IMR-90 (cell line): Measurements from ENCODE around the gene RALGPS1. TPM values are rescaled to one million over a fixed set of nuclear protein-coding genes. Genes with fewer than 3 reads are reported as not detected.

Experiments used
- ATAC-seq: fragments of 200-7000 bp; cut with Tn5 transposase; 2 replicates; pipeline ENCODE4 v1.9.1; 2020; ENCODE audit warnings: low read depth, mild to moderate bottlenecking, moderate library complexity
- BruUV-seq: library from RNA; stranded (reverse); fragments of 400-500 nt; replicated peaks from 2 replicates; lab custom pipeline; 2021; lab: Mats Ljungman, UMichigan
- CTCF ChIA-PET: fragments of 300-600 bp; formaldehyde crosslinking; extraction: SDS; loops from one replicate; lab custom pipeline; 2021; ENCODE audit warnings: antibody characterized with exemption; lab: Yijun Ruan, JAX
- POLR2A ChIA-PET: fragments of 300-600 bp; sonication (Branson Sonifier 250); formaldehyde crosslinking; loops from one replicate; lab custom pipeline; 2022; ENCODE audit warnings: antibody characterized with exemption; ENCODE audit not compliant: unreplicated experiment; lab: Charles Lee
- DNase-seq: peaks from one replicate; pipeline ENCODE4 v3.0.0; 2013
- H2AFZ ChIP-seq: replicated peaks from 2 replicates; pipeline ENCODE3; 2013; ENCODE audit warnings: low read length, mild to moderate bottlenecking; ENCODE audit not compliant: poor library complexity
- H2AK5ac ChIP-seq: 2 replicates; pipeline ENCODE4 v1.6.1; 2013; ENCODE audit warnings: low read depth, low read length, inconsistent platforms
- H2AK9ac ChIP-seq: replicated peaks from 2 replicates; pipeline ENCODE3; 2013; ENCODE audit warnings: mild to moderate bottlenecking, low read depth, low read length, moderate library complexity; ENCODE audit not compliant: poor library complexity
- H2BK120ac ChIP-seq: 2 replicates; pipeline ENCODE4 v1.6.1; 2013; ENCODE audit warnings: low read depth, low read length, inconsistent platforms
- H2BK15ac ChIP-seq: 3 replicates; pipeline ENCODE4 v1.6.1; 2013; ENCODE audit warnings: low read depth, low read length, inconsistent platforms
- H2BK20ac ChIP-seq: 2 replicates; pipeline ENCODE4 v1.6.1; 2013; ENCODE audit warnings: low read depth, mild to moderate bottlenecking, inconsistent platforms, low read length, moderate library complexity
- H2BK5ac ChIP-seq: 2 replicates; pipeline ENCODE4 v1.6.1; 2013; ENCODE audit warnings: mild to moderate bottlenecking, low read depth, low read length, inconsistent platforms; ENCODE audit not compliant: poor library complexity, severe bottlenecking
- H3K14ac ChIP-seq: replicated peaks from 2 replicates; pipeline ENCODE4 v1.6.1; 2013; ENCODE audit warnings: low read depth, low read length, inconsistent platforms
- H3K18ac ChIP-seq: 2 replicates; pipeline ENCODE4 v1.6.1; 2013; ENCODE audit warnings: low read depth, low read length, control low read depth
- H3K23ac ChIP-seq: 2 replicates; pipeline ENCODE4 v1.6.1; 2013; ENCODE audit warnings: low read depth, low read length, inconsistent platforms
- H3K27ac ChIP-seq: 2 replicates; pipeline ENCODE4 v1.5.1; 2013; ENCODE audit warnings: mild to moderate bottlenecking, control low read depth, low read length; ENCODE audit not compliant: insufficient read depth
- H3K27me3 ChIP-seq: 2 replicates; pipeline ENCODE4 v1.6.1; 2013; ENCODE audit warnings: low read length; ENCODE audit not compliant: control insufficient read depth, insufficient read depth
- H3K36me3 ChIP-seq: 2 replicates; pipeline ENCODE4 v1.6.1; 2013; ENCODE audit warnings: low read length, mixed read lengths; ENCODE audit not compliant: control insufficient read depth, insufficient read depth
- H3K4ac ChIP-seq: 2 replicates; pipeline ENCODE4 v1.6.1; 2013; ENCODE audit warnings: low read depth, low read length, inconsistent platforms
- H3K4me1 ChIP-seq: 2 replicates; pipeline ENCODE4 v1.6.1; 2013; ENCODE audit warnings: low read length, mixed read lengths; ENCODE audit not compliant: control insufficient read depth, insufficient read depth
- H3K4me2 ChIP-seq: 2 replicates; pipeline ENCODE4 v1.6.1; 2013; ENCODE audit warnings: low read depth, mild to moderate bottlenecking, control low read depth, low read length, moderate library complexity
- H3K4me3 ChIP-seq: 2 replicates; pipeline ENCODE4 v1.5.1; 2013; ENCODE audit warnings: low read depth, mild to moderate bottlenecking, control low read depth, low read length, moderate library complexity; ENCODE audit not compliant: insufficient read depth
- H3K56ac ChIP-seq: 2 replicates; pipeline ENCODE4 v1.6.1; 2013; ENCODE audit warnings: low read length, inconsistent platforms; ENCODE audit not compliant: insufficient read depth; ENCODE audit errors: extremely low read depth
- H3K79me1 ChIP-seq, 2 experiments: 2 replicates each; pipeline ENCODE4 v1.6.1; 2013; ENCODE audit warnings: low read length in 2 of 2, inconsistent platforms in 1 of 2, low read depth in 1 of 2
- H3K9ac ChIP-seq: 2 replicates; pipeline ENCODE4 v1.6.1; 2013; ENCODE audit warnings: low read depth, low read length, control low read depth
- H3K9me1 ChIP-seq: 2 replicates; pipeline ENCODE4 v1.6.1; 2013; ENCODE audit warnings: low read length, inconsistent platforms; ENCODE audit not compliant: insufficient read depth
- H3K9me3 ChIP-seq: 2 replicates; pipeline ENCODE4 v1.6.1; 2013; ENCODE audit warnings: low read length; ENCODE audit not compliant: control insufficient read depth, insufficient read depth
- H4K20me1 ChIP-seq: 2 replicates; pipeline ENCODE4 v1.6.1; 2013; ENCODE audit warnings: low read length, inconsistent platforms; ENCODE audit not compliant: insufficient read depth
- H4K5ac ChIP-seq: 2 replicates; pipeline ENCODE4 v1.6.1; 2013; ENCODE audit warnings: mild to moderate bottlenecking, low read depth, low read length, control low read depth
- H4K8ac ChIP-seq, 2 experiments: 2 replicates each; pipeline ENCODE4 v1.6.1; 2013; ENCODE audit warnings: low read depth in 2 of 2, low read length in 2 of 2, control low read depth in 1 of 2, inconsistent platforms in 1 of 2
- H4K91ac ChIP-seq: 2 replicates; pipeline ENCODE4 v1.6.1; 2013; ENCODE audit warnings: low read depth, low read length, inconsistent platforms; ENCODE audit not compliant: insufficient read depth
- RCOR1 ChIP-seq: IDR thresholded peaks from 2 replicates; pipeline ENCODE4 v1.6.1; 2012; ENCODE audit warnings: mild to moderate bottlenecking, low read length, improper control_type of control experiment; ENCODE audit not compliant: insufficient replicate concordance
- WGBS, 2 experiments: methylation state at CpG; one replicate each; pipeline versions ENCODE4 v1.1.5 to v1.1.7; 2013; ENCODE audit warnings: missing lambda C conversion rate in 2 of 2; ENCODE audit not compliant: insufficient read length in 1 of 2; ENCODE audit errors: extremely low coverage in 2 of 2; 5-methylcytosine and 5-hydroxymethylcytosine counted together
- dilution Hi-C: fragments of 300-500 bp; cut with HindIII; formaldehyde crosslinking; loops from one replicate; pipeline ENCODE4 v1.14.3; 2018; ENCODE audit warnings: low sequenced_read_pairs; ENCODE audit not compliant: unreplicated experiment
- in situ Hi-C: fragments of 300-500 bp; cut with MboI; formaldehyde crosslinking; loops from 3 replicates; pipeline ENCODE4 v1.14.3; 2019; ENCODE audit warnings: low sequenced_read_pairs, inconsistent platforms, mixed read lengths
- intact Hi-C: fragments of 100-400 bp; cut with micrococcal nuclease; formaldehyde crosslinking; loops from 2 replicates; pipeline ENCODE4 v1.10.0; 2022
- polyA plus RNA-seq, 3 experiments: library from polyadenylated mRNA; depleted of rRNA; stranded (reverse); fragments of >200 nt; gene quantifications; 2 replicates each; pipeline ENCODE4 v1.2.3, GENCODE V29; 2012; ENCODE audit warnings: low replicate concordance in 1 of 3
- total RNA-seq: library from RNA; depleted of rRNA; stranded (reverse); fragments of >200 nt; gene quantifications from 2 replicates; pipeline ENCODE4 v1.2.3, GENCODE V29; 2012

The RALGPS1 gene
- total and polyA plus RNA-seq, 2 of the 4 experiments (the other 2 are of a cell fraction): 0.90 to 2.8 TPM

DNA sequence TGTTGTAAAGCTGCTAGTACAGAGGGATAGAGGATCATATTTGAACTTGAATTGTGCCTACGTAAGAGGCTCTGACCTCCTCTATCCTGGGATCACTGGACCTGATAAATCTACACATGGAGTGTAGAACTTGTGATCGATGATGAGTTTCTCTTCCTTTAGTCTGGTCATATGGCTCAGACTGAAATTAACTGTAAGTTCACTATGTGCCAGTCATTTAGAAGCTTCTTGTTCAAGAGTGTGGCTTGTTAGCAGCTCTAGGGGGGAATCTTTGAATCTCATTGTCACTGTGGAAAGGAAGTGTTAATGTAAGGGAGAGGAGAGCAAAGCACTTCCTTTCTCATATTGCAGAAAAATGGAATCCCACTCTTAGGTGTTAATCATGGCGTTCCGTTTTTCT lies 42.1 kb upstream of the RALGPS1 start:
- no peaks in the 10 kb centered on the region for H3K9me3 ChIP-seq
- no peak for DNase-seq
- dilution Hi-C loops (no loop called here), intact Hi-C loops (loop anchor here (10.0 kb wide), 1 partner anchor 348 kb away; no protein-coding TSS in a partner anchor), in situ Hi-C loops (no loop called here)
- no peak overlapping the region for H3K4me3 ChIP-seq
- H4K20me1 ChIP-seq: peaks cover 52% of the 10 kb centered on the region
- BruUV-seq: no TSS peak
- H3K4me1 ChIP-seq: peaks cover 7% of the 10 kb centered on the region
- H3K36me3 ChIP-seq: peaks cover 9% of the 10 kb centered on the region
- WGBS, 2 experiments: no CpG with 5 or more reads among the region's 4 CpGs
- no peak overlapping the region for H3K56ac ChIP-seq
- no peaks in the 10 kb centered on the region for H3K27me3 ChIP-seq
- H3K4me2 ChIP-seq: no peak overlapping the region
- CTCF ChIA-PET: interaction anchor here (0.6 kb wide), 1 partner anchor 10 kb away, joined by 3 read pairs; no protein-coding TSS in a partner anchor
- no peak overlapping the region for H4K91ac ChIP-seq
- no peak overlapping the region for H3K9ac ChIP-seq
- no peak overlapping the region for H3K4ac ChIP-seq
- peaks cover 13% of the 10 kb centered on the region for H3K9me1 ChIP-seq
- H3K14ac ChIP-seq: no peak overlapping the region
- no peak overlapping the region for H4K5ac ChIP-seq
- no peak overlapping the region for H2AK9ac ChIP-seq
- no peak overlapping the region for H3K18ac ChIP-seq
- no peak overlapping the region for H2BK120ac ChIP-seq
- no peak overlapping the region for H2AFZ ChIP-seq
- no peak for ATAC-seq
- no peak overlapping the region for H2BK15ac ChIP-seq
- H2AK5ac ChIP-seq: no peak overlapping the region
- no peak overlapping the region for H2BK5ac ChIP-seq
- H3K23ac ChIP-seq: no peak overlapping the region
- H3K27ac ChIP-seq: no peak overlapping the region
- peaks cover 23 to 66% of the 10 kb centered on the region in 2 experiments for H3K79me1 ChIP-seq
- POLR2A ChIA-PET: no interaction called here
- TF ChIP-seq RCOR1: no peak
- no peak overlapping the region for H2BK20ac ChIP-seq
- H4K8ac ChIP-seq: no peak overlapping the region
